Measurements from ENCODE around the gene GNAI2.
A peak's percentile ranks its signal among the peaks of the same experiment; 100 is the strongest.
"Not testable (repeated sequence)": the region's sequence is repeated elsewhere in the genome, so short reads cannot be mapped to it uniquely, and the experiment has no call there.

Gene GNAI2

DNA sequence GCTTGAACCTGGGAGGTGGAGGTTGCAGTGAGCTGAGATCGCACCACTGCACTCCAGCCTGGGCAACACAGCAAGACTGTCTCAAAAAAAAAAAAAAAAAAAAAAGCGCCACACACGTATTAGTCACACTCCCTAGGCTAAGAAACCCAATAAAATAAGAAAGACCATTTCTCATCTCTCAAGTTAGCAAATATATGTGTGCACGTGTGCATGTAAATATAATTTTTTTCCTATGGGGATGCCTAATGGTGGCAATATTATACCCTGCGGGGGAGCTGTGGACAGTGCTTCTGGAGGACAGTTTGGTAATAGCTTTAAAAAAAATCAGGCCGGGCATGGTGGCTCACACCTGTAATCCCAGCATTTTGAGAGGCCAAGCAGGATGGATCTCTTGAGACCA lies 48.1 kb downstream of the GNAI2 start:
- FAIRE-seq = not testable (repeated sequence)

GRCh38 chr3:50286322-50287227 lies 50.6 kb downstream of the GNAI2 start:
- FAIRE-seq = no peak

- no peak for FAIRE-seq
These were observed 51.3 kb downstream of the GNAI2 start for GRCh38 chr3:50287262-50287661.

DNA sequence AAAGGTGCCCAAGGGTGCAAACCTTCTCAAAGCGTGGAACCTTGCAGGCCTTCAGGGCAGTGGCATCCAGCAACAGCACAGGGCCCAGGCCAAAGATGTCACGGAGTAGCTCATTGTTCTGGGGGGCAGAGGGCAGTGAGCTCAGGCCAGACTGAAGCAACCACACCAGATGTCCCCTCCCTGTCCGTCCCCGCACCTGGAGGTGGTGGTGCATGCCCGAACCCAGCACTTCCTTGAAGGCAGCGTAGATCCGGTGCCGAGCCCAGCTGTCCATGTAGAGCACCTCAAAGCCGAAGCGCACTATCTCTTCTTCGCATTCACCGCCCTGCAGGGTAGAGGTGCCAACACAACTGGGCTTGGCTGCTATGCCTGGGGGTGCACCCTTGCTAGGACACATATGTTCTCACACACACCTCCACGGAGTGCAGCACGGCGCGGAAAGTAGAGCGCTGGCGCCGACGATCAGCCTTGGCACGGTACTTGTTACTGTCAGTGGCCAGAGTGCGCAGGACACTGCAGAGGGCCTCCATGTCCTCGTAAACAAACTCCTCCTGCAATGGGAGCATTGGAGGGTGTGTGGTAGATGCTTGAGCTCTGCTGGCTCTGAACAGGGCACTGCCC lies 52.5 kb downstream of the GNAI2 start:
- no peak for FAIRE-seq

- FAIRE-seq = no peak
These were observed 53.1 kb downstream of the GNAI2 start for GRCh38 chr3:50289130-50289529.

- no peak for FAIRE-seq
These were observed 54.2 kb downstream of the GNAI2 start for GRCh38 chr3:50290161-50290641.

DNA sequence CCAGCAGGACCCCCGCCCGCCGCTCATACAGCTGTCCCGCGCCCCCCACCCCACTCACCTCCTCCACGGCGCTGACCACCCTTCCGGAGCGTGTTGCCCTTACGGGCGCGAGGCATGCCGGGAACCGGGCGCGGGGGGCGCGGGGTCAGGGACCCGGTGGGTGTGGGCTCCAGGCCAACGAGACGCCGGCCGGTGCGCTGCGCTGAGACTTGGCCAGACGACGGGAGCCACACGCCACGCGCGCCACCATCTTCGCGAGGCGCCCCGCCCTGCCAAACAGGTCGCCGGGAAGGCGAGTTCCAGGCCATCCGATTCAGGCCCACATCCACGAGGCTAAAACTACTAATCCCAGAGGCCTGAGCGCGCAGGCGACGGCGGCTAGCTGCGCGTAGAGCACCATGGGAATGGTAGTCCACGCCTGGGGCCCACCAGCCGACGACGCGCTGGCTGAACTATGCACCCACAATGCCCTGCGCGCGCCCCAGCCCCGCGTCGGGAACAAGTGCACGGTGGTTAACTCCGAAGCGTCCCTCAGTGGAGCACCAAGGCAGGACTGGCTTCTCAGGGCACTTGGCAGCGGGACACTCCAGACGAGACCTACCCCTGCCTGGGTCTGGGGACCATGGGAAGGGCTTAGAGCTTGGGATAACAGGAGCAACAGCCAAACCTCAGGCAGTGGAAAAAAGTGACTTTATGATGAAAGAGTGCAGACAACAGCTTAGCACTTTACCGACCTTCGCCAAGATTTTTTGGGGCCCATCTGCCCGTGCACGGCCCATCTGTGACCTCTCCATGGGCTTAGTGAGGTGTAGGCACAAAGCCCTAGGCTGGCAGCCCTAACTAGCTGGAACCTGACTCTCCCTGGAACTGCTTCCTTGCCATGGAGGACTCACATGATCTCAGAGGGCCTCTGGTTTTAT lies 56.4 kb downstream of the GNAI2 start, which contains the start of gene IFRD2:
Gene IFRD2 (minus strand): TSS at position 271 of the 920 bp plus-strand sequence. CDS start 155 bp downstream, at position 116.
- peak; percentile 98 for FAIRE-seq

DNA sequence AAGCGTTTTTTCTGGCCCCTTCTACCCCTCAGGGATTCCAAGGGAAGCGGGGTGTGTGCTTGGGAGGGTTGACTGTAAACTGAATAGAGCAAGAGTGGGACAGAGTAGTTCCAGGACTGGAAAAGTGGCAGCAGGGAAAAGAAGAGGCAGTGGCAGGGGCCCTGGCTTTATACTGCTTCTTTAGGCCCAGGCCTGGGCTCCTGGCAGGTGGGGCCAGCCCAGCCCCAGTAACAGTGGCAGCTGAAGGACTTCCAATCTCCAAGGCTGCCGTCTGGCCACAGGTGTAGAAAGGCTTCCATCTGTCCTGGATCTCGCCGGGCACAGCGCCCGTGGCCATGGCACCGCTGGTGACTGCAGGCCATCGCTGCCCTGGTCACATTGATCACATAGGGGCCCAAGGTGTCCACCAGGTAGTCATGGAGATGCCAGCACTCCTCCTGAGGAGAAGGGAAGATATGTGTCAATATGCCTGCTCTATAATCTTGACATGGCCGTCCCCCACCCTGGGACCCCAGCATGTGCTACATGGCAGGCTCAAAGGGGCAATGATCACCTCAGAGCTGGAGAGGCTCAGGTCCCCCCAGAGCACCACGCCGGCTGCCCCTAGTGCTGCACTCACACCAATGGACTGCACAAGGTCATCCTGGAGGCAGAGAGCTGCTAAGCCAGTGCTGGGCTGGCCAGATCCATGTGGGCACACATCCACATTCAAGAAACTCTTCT lies 57.2 kb downstream of the GNAI2 start:
- no peak for FAIRE-seq

- FAIRE-seq = no peak
These were observed 58.1 kb downstream of the GNAI2 start for GRCh38 chr3:50294089-50294488.

GRCh38 chr3:50294492-50295403 lies 58.7 kb downstream of the GNAI2 start:
- no peak for FAIRE-seq

DNA sequence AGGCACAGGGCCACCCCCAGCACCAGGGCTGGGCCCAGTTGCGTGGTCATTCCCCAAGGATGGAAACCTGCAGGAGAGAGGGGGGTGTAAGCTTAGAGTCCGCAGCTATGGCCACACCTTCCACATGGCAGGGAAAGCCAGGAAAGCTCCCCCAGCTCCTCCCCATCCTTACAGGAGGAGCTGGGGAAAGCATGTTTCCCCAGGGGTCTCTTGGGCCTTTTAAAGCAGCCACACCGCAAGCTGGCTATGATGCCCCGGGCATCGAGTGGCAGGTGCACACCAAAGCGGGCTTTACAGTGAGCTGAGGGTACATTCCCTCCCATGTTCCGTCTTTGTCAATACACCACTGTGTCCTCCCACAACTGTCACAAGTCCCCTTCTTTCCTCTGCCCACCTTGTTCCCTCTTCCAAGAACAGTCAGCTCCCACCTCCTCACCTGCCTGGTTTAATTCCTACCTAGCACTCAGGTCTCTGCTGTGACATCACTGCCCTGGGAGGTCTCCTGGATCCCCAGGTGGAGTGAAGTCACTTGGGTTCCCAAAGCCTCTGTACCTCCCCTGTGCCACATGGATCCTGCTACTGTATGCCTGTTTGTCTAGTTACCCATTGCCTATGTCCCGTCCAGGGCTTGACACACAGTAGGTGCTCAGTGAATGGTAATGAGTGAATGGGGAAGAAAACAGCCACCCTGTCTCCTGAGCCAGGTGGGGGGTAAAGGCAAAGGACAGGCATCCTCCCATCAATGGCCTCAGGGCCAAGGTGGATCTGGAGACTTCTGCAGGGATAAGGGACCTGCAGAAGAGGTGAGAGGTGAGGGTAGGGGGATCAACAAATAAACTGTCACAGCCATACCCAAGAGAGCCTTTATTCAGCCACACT lies 59.8 kb downstream of the GNAI2 start:
- no peak for FAIRE-seq

DNA sequence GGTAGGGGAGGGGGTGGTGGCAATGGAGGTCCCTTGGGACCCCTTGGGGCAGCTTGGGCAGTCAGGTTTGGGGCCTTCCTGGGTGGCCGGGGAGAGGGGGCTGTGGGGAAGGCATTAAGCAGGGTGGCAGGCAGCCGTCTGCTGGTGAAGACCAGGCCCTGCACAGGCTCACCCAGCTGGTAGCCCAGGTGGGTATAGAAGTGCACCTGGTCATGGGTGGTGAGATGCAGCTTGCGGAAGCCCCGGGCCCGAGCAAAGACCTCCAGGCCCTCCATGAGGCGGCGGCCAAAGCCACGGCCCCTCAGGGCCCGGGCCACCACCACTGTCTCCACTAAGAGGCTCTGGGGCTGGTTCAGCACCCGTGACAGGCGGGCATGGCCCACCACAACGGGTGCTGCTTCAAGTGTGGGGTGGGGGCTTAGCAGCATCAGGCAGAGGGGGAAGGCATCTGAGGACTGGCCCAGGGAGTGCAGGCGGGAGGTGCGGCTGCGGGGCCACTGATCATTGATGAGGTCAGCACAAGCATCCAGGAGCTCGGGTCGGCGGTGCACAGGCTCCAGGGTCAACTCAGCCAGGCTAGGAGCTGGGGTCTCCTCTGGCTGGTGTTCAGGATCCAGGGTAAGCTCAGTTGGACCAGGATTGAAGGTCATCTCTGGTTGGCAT lies 60.8 kb downstream of the GNAI2 start:
- no peak for FAIRE-seq

DNA sequence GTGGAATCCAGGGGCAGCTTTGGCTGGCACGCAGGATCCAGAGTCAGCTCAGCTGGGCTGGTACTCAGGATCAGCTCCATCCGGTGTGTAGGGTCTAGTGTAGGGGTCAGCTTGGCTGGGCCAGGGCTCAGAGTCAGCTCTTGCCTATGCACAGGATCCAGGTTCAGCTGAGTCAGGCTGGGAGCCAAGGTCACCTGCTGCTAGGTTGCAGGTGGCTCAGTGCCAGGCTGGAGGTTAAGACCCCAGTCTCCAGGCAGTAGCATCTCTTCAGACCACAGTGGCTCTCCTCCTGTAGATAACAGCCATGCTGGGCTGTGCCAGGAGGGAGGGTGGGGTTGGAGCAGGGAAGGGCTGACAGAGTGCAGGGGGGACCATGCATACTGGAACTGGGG lies 61.4 kb downstream of the GNAI2 start:
- no peak for FAIRE-seq

DNA sequence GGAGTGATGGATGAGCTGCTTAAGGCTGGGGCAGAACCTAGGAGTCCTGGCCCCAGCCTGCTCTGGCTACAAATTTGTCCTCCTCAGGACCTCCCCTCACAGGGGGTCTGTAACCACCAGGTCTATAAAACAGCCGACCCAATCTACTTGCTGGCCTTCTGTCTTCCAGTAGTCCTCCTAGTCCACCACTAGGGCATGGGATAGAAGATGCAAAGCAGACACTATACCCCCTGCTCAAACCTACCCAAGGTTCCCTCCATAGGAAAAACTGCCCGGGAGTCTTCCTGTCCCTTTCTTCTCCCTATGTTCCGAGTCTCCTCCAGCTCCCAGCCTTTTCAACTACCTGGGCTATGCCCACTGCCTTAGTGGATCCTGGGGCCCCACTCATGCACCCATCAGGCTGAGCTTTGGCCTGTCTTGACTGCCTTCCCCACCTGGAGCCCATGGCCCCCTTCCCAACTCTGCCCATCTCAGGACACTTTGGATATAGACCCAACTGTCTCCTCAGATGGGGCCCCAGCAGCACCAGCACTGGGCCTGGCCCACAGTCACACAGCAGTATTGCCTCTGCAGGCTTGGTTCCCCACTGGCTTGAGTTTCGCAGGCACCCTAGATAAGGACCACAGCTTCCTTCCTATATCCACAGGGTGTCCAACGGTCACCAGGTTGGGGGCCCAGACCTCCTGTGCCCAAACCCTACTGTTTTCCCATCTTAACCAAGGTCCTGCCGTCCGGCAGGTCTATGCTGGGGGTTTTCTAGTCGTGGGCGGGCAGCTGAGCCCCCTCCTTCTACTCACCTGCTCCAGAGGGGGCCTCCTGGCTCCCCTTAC lies 62.1 kb downstream of the GNAI2 start:
- no peak for FAIRE-seq

DNA sequence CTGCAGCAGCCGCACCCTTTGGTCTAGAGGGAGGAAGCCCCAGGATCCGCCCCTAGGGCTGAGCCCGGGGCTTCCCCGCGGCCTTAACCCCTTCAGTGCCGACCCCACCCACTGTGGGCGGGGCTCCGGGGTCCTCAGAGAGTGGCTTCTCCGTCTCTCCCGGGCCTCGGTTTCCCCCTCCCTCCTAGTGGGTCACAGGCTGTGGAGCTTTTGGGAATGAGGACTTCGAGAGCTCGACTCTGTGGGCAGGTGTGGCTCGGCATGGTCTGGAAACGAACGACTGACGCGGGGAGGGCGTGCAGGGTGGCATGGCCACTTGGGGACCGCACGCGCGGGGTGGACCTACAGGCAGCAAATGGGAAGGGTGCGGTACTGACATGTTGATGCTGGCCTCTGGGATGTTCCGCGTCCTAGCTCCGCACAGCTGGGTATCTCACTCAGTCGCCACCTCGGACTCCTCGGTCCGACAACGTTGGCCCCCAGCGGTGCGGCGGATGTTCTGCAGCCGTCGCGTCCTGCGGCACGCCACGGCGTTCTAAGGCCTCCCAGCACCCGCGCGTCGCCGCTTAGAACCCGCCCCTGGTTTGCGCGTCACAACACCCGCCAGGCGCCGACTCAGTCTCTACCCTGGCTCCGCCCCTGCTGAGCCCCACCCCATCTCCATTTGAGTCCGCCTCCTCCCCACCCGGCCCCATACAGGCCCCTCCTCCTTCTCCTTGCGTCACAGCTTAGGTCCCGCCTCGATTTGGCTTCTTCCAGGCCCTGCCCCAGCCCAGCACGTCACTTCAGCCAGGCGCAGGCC lies 63.0 kb downstream of the GNAI2 start, which contains the start of the genes HYAL3 and NAA80:
Gene HYAL3 (minus strand): TSS at position 570 of the 802 bp plus-strand sequence. CDS start 3,803 bp downstream, outside the sequence.
Gene NAA80 (minus strand): TSS at position 570 of the 802 bp plus-strand sequence. CDS start 1,942 bp downstream, outside the sequence.
- peak; percentile 95 for FAIRE-seq

GRCh38 chr3:50299638-50299928 lies 63.6 kb downstream of the GNAI2 start:
- no peak for FAIRE-seq

- FAIRE-seq = no peak
These were observed 64.1 kb downstream of the GNAI2 start for GRCh38 chr3:50299929-50300680.

All from endometrium (tissue), 2 donors.